SU-DHL-6 (cell line): ENCODE measurements around the gene TBC1D1.

Experiments
- H2AFZ ChIP-seq: fragments of 200-600 bp; sonication (generic); 2 replicates; pipeline ENCODE4 v1.6.1; 2014; ENCODE audit warnings: low read depth, mild to moderate bottlenecking, moderate library complexity, mixed read lengths, antibody characterized with exemption, low read length; ENCODE audit not compliant: severe bottlenecking
- H3F3A ChIP-seq: fragments of 200-600 bp; shearing (Covaris generic); 2 replicates; pipeline ENCODE4 v1.6.0; 2016; ENCODE audit warnings: antibody characterized with exemption, mild to moderate bottlenecking; ENCODE audit not compliant: insufficient read depth
- H3K27ac ChIP-seq: fragments of 200-600 bp; sonication (generic); 2 replicates; pipeline ENCODE4 v1.5.1; 2016; ENCODE audit warnings: low read depth, mild to moderate bottlenecking, low read length, moderate library complexity, mixed read lengths
- H3K27me3 ChIP-seq: fragments of 200-600 bp; sonication (generic), shearing (Covaris generic); 2 replicates; pipeline ENCODE4 v1.6.0; 2014; ENCODE audit warnings: mild to moderate bottlenecking, low read length
- H3K36me3 ChIP-seq: fragments of 200-600 bp; sonication (generic); 2 replicates; pipeline ENCODE4 v1.6.1; 2014; ENCODE audit warnings: mild to moderate bottlenecking, low read length, mixed read lengths
- H3K4me2 ChIP-seq: fragments of 300-600, 200-600 bp; shearing (Covaris generic), sonication (generic); 2 replicates; pipeline ENCODE4 v1.6.0; 2014; ENCODE audit warnings: low read length, low read depth, mild to moderate bottlenecking; ENCODE audit not compliant: poor library complexity, severe bottlenecking
- H3K4me3 ChIP-seq: fragments of 200-600 bp; sonication (generic); 2 replicates; pipeline ENCODE4 v1.5.1; 2014; ENCODE audit warnings: antibody characterized with exemption, low read length, mild to moderate bottlenecking, mixed read lengths; ENCODE audit not compliant: insufficient read depth, poor library complexity, severe bottlenecking
- H3K79me2 ChIP-seq: fragments of 200-600 bp; sonication (generic); 2 replicates; pipeline ENCODE4 v1.6.1; 2014; ENCODE audit warnings: mild to moderate bottlenecking, low read length, moderate library complexity; ENCODE audit not compliant: insufficient read depth
- H3K9ac ChIP-seq: fragments of 200-600 bp; sonication (generic); 2 replicates; pipeline ENCODE4 v1.7.0; 2014; ENCODE audit warnings: mild to moderate bottlenecking, low read length
- H3K9me2 ChIP-seq: fragments of 200-600 bp; sonication (generic); replicated peaks from 2 replicates; pipeline ENCODE4 v1.6.1; 2014; ENCODE audit warnings: low read length; ENCODE audit not compliant: insufficient read depth
- H3K9me3 ChIP-seq: fragments of 200-600 bp; sonication (generic); 2 replicates; pipeline ENCODE4 v1.6.1; 2014; ENCODE audit warnings: low read length, mixed read lengths; ENCODE audit not compliant: insufficient read depth
- H4K20me1 ChIP-seq: fragments of 200-600 bp; sonication (generic); 2 replicates; pipeline ENCODE4 v1.6.1; 2014; ENCODE audit warnings: low read depth, mild to moderate bottlenecking, antibody characterized with exemption, low read length, moderate library complexity, mixed read lengths
- EZH2phosphoT487 ChIP-seq: fragments of 200-600 bp; sonication (generic), shearing (Covaris generic); conservative IDR thresholded peaks from 2 replicates; pipeline ENCODE4 v1.6.1; 2018; ENCODE audit warnings: mild to moderate bottlenecking, antibody characterized with exemption, low read length, moderate library complexity, mixed read lengths
- TF ChIP-seq, protein P1 (sequence below): fragments of 200-600 bp; sonication (generic); IDR thresholded peaks from one replicate; pipeline ENCODE4 v1.5.1; 2017; ENCODE audit warnings: antibody characterized with exemption, mild to moderate bottlenecking, low read length, moderate library complexity; ENCODE audit not compliant: insufficient read depth, poor library complexity, severe bottlenecking

The TBC1D1 gene

DNA sequence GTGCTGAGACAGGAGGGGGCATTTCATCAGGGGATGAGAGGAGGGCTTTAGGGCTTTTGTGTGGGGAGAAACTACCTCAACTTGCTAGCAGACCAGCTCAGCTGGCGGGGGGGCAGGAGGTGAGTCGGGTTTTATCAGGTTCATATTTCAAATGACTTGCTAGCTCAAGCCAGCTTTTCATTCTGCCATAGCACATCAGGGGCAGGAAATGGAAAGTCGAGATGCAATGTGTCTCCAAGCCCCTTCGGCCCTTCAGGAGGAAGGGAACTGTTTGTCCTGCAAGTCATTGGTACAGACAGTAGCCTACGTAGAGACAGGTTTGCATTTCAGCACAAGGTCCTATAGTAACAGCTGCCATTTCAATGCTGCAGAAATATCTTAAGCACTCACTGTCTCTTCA is 263.4 kb downstream of the TBC1D1 start:
- no peaks in the 10 kb centered on the region for H3K79me2 ChIP-seq
- no peak overlapping the region for H3K27ac ChIP-seq
- H3K9me2 ChIP-seq, result no peaks in the 10 kb centered on the region
- H3K36me3 ChIP-seq, result no peaks in the 10 kb centered on the region
- no peak overlapping the region for H3K4me2 ChIP-seq
- no peaks in the 10 kb centered on the region for H3K9me3 ChIP-seq
- TF ChIP-seq, protein P1, sequence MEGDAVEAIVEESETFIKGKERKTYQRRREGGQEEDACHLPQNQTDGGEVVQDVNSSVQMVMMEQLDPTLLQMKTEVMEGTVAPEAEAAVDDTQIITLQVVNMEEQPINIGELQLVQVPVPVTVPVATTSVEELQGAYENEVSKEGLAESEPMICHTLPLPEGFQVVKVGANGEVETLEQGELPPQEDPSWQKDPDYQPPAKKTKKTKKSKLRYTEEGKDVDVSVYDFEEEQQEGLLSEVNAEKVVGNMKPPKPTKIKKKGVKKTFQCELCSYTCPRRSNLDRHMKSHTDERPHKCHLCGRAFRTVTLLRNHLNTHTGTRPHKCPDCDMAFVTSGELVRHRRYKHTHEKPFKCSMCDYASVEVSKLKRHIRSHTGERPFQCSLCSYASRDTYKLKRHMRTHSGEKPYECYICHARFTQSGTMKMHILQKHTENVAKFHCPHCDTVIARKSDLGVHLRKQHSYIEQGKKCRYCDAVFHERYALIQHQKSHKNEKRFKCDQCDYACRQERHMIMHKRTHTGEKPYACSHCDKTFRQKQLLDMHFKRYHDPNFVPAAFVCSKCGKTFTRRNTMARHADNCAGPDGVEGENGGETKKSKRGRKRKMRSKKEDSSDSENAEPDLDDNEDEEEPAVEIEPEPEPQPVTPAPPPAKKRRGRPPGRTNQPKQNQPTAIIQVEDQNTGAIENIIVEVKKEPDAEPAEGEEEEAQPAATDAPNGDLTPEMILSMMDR, result no peak
- no peak for TF ChIP-seq EZH2phosphoT487
- H4K20me1 ChIP-seq, result no peaks in the 10 kb centered on the region
- H3K27me3 ChIP-seq, result no peaks in the 10 kb centered on the region
- H3F3A ChIP-seq, result no peaks in the 10 kb centered on the region
- H2AFZ ChIP-seq, result no peak overlapping the region
- H3K4me3 ChIP-seq, result no peak overlapping the region
- no peak overlapping the region for H3K9ac ChIP-seq

DNA sequence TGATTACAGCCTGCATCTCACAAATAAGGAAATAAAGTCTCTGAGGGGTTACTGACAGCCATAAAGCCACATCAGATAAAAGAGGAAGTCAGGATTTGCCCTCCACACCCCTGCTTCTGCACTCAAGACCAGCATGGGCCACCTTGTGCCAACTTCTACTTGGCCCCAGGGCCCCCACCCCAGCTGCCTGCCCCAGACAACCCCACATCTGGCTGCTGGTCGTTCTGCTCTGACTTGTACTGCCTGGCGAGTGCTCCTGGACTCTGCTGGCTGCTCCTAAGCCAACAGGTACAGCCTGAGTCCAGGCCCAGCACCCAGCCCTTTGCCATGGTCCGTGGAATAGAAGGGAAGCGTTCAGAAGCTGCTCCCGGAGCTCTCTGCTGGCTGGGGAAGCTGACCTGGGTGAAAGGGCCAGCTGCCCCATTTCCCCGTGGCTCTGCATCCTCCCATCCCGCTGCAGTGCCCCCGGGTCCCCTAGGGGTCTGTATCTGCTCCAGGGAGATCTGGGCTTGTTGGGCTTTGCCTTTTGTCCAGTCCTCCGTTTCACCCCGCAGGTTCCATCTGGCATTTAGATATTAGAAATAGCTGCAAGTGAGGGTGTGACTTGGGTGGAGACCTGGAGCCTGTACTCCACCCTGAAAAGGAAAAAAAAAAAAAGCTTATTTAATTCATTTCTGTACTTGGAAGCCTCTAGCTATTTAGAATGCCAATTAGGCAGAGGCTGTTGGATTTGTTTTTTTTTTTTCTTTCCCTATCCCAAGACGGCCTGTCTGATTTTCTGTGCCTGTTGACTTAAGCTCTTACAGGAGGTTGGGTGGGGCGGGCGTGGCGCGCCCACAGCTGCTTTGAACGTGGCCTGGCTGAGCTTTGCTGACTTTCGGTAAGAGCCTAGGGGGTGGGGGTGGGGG is 264.1 kb downstream of the TBC1D1 start:
- no peaks in the 10 kb centered on the region for H3F3A ChIP-seq
- no peak overlapping the region for H3K4me2 ChIP-seq
- no peaks in the 10 kb centered on the region for H3K79me2 ChIP-seq
- H2AFZ ChIP-seq, result no peak overlapping the region
- H3K36me3 ChIP-seq, result no peaks in the 10 kb centered on the region
- no peak overlapping the region for H3K9ac ChIP-seq
- no peak overlapping the region for H3K27ac ChIP-seq
- no peaks in the 10 kb centered on the region for H3K9me2 ChIP-seq
- no peaks in the 10 kb centered on the region for H3K27me3 ChIP-seq
- no peak overlapping the region for H3K4me3 ChIP-seq
- no peaks in the 10 kb centered on the region for H3K9me3 ChIP-seq
- TF ChIP-seq, protein P1, result no peak
- no peak for TF ChIP-seq EZH2phosphoT487
- no peaks in the 10 kb centered on the region for H4K20me1 ChIP-seq

DNA sequence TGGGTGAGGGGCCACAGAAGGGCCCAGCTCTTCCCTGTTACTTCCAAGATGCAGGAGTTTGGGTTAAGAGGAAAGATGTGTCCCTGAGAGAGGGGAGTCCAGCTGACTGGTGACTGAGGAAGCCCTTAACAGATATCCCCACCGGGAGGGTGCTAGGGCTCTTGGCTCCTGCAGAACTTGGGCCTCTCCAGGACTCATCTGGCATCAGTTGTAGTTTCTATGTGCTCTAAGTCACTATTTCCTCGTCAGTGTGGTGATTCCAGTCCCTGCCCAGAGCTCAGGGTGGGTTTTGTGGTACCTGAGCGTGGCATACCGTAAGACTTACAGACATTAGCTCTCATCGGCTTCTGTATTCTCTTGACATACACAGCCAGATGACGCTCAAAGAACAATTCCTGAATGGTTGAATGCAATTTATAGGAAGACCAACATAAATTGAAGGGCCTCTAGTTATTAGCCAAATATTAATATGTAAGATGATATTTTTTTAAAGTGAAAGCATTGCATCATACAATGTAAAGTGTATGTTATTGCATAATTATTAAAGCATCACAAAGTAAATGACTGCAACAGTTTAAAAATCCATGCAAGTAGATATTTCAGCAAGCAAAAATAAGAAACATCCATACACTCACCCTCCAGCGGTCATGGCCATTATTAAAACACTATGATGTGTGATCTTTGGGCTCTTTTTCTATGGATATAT is 264.9 kb downstream of the TBC1D1 start:
- H3F3A ChIP-seq, result no peaks in the 10 kb centered on the region
- H3K9me3 ChIP-seq, result no peaks in the 10 kb centered on the region
- H3K4me3 ChIP-seq, result no peak overlapping the region
- no peak overlapping the region for H3K9ac ChIP-seq
- no peak overlapping the region for H3K27ac ChIP-seq
- H2AFZ ChIP-seq, result no peak overlapping the region
- TF ChIP-seq, protein P1, result no peak
- TF ChIP-seq EZH2phosphoT487, result no peak
- no peaks in the 10 kb centered on the region for H4K20me1 ChIP-seq
- no peaks in the 10 kb centered on the region for H3K79me2 ChIP-seq
- no peaks in the 10 kb centered on the region for H3K36me3 ChIP-seq
- H3K27me3 ChIP-seq, result no peaks in the 10 kb centered on the region
- no peak overlapping the region for H3K4me2 ChIP-seq
- no peaks in the 10 kb centered on the region for H3K9me2 ChIP-seq
